GM20000 (cell line): Measurements from ENCODE around the gene SHTN1.

Source experiments
- DNase-seq: peaks from one replicate; pipeline ENCODE4 v3.0.0; 2012; ENCODE audit warnings: low spot score
- TF ChIP-seq, protein P1 (sequence below): IDR thresholded peaks from 2 replicates; pipeline ENCODE4 v1.5.1; 2012; ENCODE audit warnings: mild to moderate bottlenecking, control low read depth; ENCODE audit errors: extremely low read depth, missing control alignments

The SHTN1 gene

DNA sequence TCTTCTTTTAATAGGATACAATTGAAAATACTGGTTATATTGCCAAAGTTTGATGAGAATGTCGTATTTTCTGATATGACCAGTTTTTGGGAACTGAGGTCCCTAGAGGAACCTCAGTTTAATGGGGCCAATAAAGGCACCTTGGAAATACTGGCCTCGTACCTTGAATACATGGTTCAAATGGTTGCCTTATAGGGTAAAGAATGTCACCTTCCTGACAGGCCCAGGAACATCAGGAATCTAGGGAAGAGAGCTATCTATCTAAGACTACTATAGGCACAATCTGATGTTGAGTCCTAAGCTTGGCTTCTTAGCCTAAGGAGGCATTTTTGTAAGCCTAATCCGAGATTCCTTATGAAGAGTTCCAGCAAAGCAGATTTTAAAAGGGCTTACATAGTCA is 9.3 kb downstream of the SHTN1 start:
- DNase-seq, result no peak
- TF ChIP-seq, protein P1, sequence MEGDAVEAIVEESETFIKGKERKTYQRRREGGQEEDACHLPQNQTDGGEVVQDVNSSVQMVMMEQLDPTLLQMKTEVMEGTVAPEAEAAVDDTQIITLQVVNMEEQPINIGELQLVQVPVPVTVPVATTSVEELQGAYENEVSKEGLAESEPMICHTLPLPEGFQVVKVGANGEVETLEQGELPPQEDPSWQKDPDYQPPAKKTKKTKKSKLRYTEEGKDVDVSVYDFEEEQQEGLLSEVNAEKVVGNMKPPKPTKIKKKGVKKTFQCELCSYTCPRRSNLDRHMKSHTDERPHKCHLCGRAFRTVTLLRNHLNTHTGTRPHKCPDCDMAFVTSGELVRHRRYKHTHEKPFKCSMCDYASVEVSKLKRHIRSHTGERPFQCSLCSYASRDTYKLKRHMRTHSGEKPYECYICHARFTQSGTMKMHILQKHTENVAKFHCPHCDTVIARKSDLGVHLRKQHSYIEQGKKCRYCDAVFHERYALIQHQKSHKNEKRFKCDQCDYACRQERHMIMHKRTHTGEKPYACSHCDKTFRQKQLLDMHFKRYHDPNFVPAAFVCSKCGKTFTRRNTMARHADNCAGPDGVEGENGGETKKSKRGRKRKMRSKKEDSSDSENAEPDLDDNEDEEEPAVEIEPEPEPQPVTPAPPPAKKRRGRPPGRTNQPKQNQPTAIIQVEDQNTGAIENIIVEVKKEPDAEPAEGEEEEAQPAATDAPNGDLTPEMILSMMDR, result no peak

- no peak for DNase-seq
- TF ChIP-seq, protein P1, result no peak
Observed at GRCh38 chr10:116994113-116994890, 10.7 kb downstream of the SHTN1 start.

GRCh38 chr10:116993610-116994009 is 11.4 kb downstream of the SHTN1 start:
- TF ChIP-seq, protein P1, result no peak
- DNase-seq, result no peak

DNA sequence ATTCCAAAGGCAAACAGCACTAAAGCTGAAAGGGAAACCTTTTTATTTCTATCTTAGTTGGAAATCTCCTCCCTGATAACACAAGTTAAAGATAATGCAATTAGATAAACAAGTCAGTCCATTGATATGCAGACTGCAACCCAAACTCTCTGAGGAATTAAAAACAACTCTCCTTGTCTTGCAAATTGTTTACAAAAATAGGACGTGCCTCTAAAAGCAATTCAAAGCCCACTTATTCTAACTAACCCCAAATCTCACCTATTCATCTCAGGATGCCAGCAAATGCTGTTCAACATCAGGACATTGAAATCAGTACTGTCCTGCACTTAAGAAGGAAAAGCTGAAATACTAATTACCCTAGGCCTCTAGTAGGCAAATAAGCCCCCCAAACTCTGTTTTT is 12.8 kb downstream of the SHTN1 start:
- TF ChIP-seq, protein P1, result no peak
- no peak for DNase-seq

DNA sequence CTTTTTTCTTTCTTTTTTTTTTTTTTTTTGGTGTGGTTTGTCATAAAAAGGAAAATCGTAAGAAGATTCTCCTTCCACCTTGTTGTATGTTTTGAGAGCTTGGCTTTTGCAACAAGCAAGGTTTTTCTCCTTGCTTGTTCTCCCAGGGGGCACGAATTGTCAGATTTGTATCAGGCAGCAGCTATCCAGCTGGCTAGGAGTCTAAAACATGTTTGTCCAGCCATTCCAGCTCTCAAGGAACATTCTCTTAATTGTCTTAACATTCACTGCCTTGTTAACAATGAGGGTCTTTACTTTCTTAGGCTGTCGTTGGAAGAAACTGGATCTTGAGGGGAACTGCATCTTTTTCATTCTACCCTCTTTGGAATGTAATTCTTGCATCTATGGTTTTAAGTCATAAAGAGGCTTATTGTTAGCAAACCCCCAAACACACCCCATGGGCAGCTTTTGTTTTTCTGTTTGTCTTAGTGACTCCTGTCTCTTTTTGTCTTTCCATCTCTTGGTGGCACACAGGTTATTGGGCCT is 14.6 kb downstream of the SHTN1 start:
- no peak for DNase-seq
- TF ChIP-seq, protein P1, result no peak

- no peak for DNase-seq
- TF ChIP-seq, protein P1, result no peak
Observed at GRCh38 chr10:116989439-116989838, 15.5 kb downstream of the SHTN1 start.

DNA sequence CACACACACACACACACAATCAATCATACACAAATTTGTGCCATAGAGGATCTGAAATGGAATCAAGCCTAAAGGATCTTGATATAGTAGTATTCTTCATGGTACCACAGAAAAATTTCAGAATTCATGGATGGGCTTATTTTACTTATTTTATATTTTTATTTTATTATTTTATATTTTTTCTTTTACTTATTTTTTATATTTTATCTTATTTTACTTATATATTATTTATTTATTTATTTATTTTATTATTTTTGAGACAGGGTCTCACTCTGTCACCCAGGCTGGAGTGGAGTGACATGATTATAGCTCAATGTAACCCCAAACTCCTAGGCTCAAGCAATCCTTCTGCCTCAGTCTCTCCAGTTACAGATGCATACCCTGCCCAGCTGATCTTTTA is 16.7 kb downstream of the SHTN1 start:
- TF ChIP-seq, protein P1, result no peak

More for the DNA sequence above, 16.7 kb downstream of the SHTN1 start:
- no peak for DNase-seq
